Epidermal melanocyte (primary cell): Measurements from ENCODE around the gene TMC5.
"Not testable (repeated sequence)": the region's sequence is repeated elsewhere in the genome, so short reads cannot be mapped to it uniquely, and the experiment has no call there.

ENCODE experiments used
- DNase-seq: peaks from one replicate; pipeline ENCODE4 v3.0.0; 2011; ENCODE audit warnings: low spot score; ENCODE audit not compliant: insufficient read length

The TMC5 gene

GRCh38 chr16:19417640-19418039, at the start of gene TMC5:
TMC5 (plus strand) TSS chr16:19417883; CDS start chr16:19440039, 22,156 bp downstream.
- no peak for DNase-seq

- DNase-seq = not testable (repeated sequence)
These were observed 45.1 kb upstream of the TMC5 start for GRCh38 chr16:19372541-19372940.

DNA sequence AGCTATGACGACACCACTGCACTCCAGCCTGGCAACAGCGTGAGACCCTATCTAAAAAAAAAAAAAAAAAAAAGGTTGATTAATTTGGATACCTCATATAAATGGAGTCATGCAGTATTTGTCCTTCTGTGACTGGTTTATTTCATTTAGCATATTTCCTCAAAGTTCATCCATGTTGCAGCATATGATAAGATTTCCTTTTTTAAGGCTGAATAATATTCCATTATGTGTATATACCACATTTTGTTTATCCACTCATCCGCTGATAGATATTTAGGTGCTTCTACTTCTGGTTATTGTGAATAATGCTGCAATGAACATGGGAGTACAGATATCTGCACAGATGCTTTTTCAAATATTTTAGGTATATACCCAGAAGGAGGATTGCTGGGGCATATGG, 43.3 kb upstream of the TMC5 start:
- DNase-seq = no peak

GRCh38 chr16:19375561-19376158, 42.0 kb upstream of the TMC5 start:
- DNase-seq = peak; percentile 71

DNA sequence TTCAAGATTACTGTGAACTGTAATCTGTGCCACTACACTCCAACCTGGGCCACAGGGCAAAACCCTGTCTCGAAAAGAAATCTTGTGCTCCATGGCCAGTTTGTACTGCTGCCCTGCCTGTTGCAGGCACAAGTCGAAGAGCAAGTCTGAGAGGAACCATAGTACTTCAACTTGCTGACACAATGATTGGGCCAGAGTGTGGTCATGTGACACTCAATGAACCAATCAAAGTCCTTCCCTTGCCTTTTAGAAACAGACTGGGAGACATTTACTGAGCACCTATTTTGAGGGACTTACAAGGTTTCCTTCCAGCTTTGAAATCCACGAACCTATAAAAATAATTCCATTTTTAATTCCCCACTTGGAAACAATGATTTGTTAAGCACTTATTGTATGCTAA, 39.8 kb upstream of the TMC5 start:
- no peak for DNase-seq

GRCh38 chr16:19378511-19378910, 39.2 kb upstream of the TMC5 start:
- DNase-seq = no peak

DNA sequence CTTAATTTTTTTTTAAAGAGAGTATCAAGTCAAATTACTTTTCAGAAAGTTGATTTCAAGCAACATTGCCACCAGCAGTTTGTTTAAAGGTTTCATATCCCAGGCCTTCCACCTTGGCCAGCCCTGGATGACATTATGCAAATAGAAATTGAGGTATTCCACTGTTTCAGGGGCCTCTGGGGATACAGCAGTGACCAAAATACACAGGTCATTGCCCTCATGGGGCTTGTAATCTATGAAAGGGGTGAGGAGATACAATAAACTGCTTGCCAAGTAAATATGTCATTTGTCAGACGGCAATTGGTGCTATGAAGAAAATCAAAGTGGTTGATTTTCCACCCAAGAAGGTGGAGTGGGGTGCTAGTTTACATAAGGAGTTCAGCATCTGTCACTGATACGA, 37.8 kb upstream of the TMC5 start:
- DNase-seq = no peak

GRCh38 chr16:19380328-19380727, 37.4 kb upstream of the TMC5 start:
- no peak for DNase-seq

- DNase-seq = no peak
These were observed 35.4 kb upstream of the TMC5 start for GRCh38 chr16:19382084-19382801.

DNA sequence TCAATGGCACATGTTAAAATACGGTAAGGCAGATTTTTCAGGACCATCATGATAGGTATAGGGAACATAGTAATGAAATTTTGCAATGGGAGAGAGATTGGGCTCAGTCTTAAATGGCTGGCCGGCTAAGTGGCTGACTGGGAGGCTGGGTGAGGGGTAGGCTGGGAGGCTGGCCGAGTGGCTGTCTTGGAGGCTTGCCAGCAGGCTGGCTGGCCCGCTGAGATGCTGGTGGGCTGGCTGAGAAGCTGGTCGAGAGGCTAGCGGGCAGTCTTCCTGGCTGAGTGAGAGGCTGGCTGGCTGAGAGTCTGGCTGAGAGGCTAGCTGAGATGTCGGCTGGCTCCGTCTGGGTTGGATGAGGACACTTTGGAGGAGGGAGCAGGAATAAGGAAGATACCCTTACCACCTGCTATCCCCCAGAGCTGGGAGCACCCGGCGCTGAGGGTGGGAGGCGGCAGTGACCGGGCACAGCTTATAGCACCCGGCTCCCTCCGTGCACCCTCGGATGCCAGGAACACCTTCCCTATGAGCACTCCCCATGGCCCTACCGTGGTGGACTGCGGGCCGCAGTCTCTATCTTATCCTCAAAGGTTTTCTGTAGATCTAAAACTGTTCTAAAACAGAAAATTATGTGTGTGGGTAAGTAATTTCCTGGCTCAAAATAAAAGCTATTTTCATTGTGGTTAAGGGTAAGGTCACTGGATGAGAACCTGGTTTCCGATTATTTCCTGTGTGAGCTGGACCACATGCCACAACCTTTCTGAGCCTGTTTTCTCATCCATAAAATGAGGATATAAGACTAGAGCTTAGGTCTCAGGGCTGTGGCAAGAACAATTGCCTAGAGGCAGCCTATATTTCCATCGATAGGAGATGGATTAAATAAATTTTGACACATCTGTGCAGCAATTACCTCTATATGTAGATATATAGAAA, 34.5 kb upstream of the TMC5 start:
- DNase-seq = no peak

- no peak for DNase-seq
These were observed 33.0 kb upstream of the TMC5 start for GRCh38 chr16:19384656-19385055.

- no peak for DNase-seq
These were observed 31.2 kb upstream of the TMC5 start for GRCh38 chr16:19386525-19386924.

- DNase-seq = no peak
These were observed 28.4 kb upstream of the TMC5 start for GRCh38 chr16:19389246-19389645.

- not testable (repeated sequence) for DNase-seq
These were observed 26.4 kb upstream of the TMC5 start for GRCh38 chr16:19391185-19391776.

DNA sequence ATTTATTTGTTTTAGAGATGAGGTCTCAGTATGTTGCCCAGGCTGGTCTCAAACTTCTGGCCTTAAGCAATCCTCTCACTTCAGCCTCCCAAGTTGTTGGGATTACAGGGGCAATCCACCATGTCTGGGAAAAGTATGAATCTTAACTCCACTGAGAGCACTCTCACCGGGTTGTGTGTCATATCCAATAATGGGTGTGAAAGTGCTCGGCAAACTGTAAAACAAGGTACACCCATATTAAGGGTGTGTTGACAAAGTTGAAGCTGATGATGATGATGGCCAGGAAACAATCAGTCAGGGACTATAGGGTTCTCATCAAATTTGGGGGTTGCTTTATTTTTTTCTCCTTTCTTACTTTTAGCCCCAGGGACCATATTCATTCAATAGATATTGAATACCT, 25.3 kb upstream of the TMC5 start:
- DNase-seq = no peak

- no peak for DNase-seq
These were observed 24.2 kb upstream of the TMC5 start for GRCh38 chr16:19393226-19394111.

GRCh38 chr16:19395646-19396267, 21.9 kb upstream of the TMC5 start:
- not testable (repeated sequence) for DNase-seq

DNA sequence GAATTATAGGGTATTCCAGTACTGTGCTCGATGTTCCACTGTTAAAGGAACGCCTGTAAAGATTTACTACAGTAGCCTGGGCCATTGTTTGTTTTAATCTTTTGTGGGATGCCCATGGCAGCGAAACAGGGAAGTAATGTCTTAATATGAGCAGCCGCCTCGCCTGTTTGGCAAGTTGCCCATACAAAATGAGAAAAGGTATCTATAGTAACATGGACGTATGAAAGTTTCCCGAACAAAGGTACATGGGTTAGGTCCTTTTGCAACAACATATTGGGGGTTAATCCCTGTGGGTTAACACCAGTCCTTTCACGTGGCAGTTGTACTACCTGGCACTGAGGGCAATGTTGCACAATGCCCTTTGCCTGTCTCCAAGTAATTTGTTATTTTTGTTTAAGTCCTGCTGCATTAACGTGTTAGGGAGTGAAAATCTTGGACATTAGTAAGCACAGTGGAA, 21.1 kb upstream of the TMC5 start:
- no peak for DNase-seq

DNA sequence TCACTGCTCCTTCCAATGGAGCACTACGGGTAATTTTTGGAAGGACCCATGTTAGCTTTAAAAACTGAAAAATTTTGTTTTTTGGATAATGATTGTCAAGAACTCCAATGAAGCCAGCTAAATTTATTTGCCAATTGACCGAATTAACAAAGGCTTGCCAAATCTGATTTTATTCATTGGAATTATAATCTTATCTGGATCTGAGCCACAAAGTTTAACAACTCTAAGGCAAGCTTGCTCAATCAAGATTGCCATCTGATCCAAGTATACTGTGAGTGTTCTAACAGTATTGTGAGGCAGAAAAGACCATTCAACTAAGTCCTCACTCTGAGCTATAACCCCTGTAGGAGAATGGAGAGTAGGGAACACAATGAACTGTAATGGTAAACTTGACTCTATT, 20.3 kb upstream of the TMC5 start:
- not testable (repeated sequence) for DNase-seq

DNA sequence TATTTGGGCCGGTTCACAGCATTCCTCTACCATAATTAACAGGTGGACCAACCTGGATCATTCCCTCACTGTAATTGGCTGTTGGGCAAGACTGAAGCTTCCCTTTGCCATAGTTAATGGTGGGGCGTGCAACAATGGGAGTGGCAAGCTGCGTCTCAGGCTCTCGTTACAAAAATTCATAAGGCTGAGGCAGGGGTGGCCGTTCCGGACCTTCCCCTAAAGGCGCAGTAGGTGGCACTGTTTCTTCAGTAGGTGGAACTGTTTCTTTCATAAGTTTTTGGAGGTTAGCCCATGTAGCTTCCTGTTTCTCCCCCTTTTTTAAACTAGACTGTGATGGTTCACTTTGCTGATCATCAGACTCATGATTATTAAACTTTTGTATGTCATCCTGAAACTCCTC, 17.0 kb upstream of the TMC5 start:
- no peak for DNase-seq
